ENCODE data around the gene GASK1A.

DNA sequence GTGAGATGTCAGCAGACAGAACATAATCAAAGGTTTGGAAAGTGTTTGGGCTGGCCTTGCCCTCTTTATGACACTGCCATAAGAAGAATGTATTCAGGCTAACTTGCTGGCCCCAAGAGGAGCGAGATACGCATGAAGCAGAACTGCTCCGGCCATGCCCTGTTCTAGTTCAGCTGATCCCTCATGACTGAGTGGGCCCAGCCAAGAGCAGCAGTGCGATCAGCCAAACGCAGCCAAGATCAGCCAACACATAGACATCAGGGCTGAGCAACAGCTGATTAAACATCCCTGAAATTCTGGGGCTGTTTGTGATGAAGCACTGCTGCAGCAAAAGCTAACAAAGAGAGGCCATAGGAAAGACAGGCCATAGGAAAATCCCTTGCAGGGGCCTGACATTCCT, 102.7 kb downstream of the GASK1A start:
- TF ChIP-seq CTCF (IDR thresholded peaks at IDR 0.05) = no peak
- TF ChIP-seq POLR2A (IDR thresholded peaks at IDR 0.05) = no peak

Measured in body of pancreas (tissue), 4 donors.